Effector memory CD4-positive, alpha-beta T cell (primary cell): ENCODE data around the gene COLEC12.

Source experiments
- DNase-seq, 3 donors: peaks; one replicate each; pipeline ENCODE4 v3.0.0-alpha.2; 2020
- H3K27ac ChIP-seq: 2 replicates; pipeline ENCODE4 v1.7.0; 2013; ENCODE audit warnings: mild to moderate bottlenecking, low read length, moderate library complexity; ENCODE audit not compliant: insufficient read depth, poor library complexity, severe bottlenecking
- H3K27me3 ChIP-seq: replicated peaks from 2 replicates; pipeline ENCODE4 v1.7.0; 2013; ENCODE audit warnings: mild to moderate bottlenecking, low read length; ENCODE audit not compliant: insufficient read depth, control insufficient read depth, poor library complexity, severe bottlenecking
- H3K36me3 ChIP-seq: 2 replicates; pipeline ENCODE4 v1.7.0; 2013; ENCODE audit warnings: mild to moderate bottlenecking, low read length, moderate library complexity; ENCODE audit not compliant: control insufficient read depth, insufficient read depth
- H3K4me1 ChIP-seq: 2 replicates; pipeline ENCODE4 v1.7.0; 2013; ENCODE audit warnings: low read length, mild to moderate bottlenecking; ENCODE audit not compliant: control insufficient read depth, insufficient read depth, poor library complexity, severe bottlenecking
- H3K4me3 ChIP-seq: 2 replicates; pipeline ENCODE4 v1.7.0; 2013; ENCODE audit warnings: low read length, low read depth, mild to moderate bottlenecking; ENCODE audit not compliant: insufficient read depth, poor library complexity, severe bottlenecking
- H3K9me3 ChIP-seq: 2 replicates; pipeline ENCODE4 v1.7.0; 2013; ENCODE audit warnings: mild to moderate bottlenecking, low read length, moderate library complexity; ENCODE audit not compliant: control insufficient read depth

The COLEC12 gene

DNA sequence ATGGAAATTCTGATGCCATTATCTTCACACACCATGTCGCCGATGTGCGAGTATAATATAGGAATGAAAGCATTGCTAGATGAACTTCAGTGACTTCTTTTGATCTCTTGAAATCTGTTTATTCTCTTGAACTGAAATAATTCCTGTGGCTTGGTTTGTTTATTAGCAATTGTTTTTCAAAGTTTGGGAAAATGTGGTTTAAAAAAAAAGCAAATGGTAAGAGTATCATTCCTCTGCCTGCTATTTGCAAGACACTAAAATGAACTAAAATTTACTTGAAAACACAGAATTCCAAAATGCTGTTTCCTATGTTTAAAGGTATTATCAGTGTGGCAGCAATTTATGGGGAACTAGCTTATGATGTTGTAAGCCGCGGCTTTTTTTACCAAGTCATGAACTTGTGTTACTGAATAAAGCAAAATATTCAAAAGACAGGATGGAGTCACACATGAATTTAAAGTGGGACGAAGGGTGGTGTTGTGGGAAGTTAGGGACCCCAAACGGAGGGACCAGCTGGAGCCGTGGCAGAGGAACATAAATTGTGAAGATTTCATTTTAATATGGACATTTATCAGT lies 96.4 kb downstream of the COLEC12 start:
- H3K27me3 ChIP-seq = no peaks in the 10 kb centered on the region
- no peaks in the 10 kb centered on the region for H3K36me3 ChIP-seq
- H3K4me3 ChIP-seq = no peak overlapping the region
- H3K4me1 ChIP-seq = no peaks in the 10 kb centered on the region
- H3K9me3 ChIP-seq = no peaks in the 10 kb centered on the region
- DNase-seq = no peak
- no peak overlapping the region for H3K27ac ChIP-seq

DNA sequence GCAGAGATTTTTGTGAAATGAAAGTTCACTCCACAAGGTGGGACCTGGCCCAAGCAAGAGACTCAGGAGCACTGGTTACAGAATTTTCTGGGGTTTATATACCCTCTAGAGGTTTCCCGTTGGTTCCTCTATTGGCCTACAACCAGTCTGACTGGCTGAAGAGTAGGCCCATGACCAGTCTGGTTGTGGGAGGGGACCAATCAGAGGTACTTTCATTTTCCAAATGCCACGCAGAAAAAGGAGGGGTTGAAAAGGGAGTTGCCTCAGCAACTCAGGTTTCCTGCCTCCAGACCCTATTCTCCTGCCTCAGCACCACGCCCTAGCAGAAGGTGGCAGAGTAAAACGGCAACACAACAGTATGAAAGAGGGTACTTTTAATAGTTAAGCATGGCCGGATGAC lies 98.4 kb downstream of the COLEC12 start:
- no peaks in the 10 kb centered on the region for H3K9me3 ChIP-seq
- no peak overlapping the region for H3K4me3 ChIP-seq
- DNase-seq = no peak
- H3K27ac ChIP-seq = no peak overlapping the region
- no peaks in the 10 kb centered on the region for H3K4me1 ChIP-seq
- no peaks in the 10 kb centered on the region for H3K27me3 ChIP-seq
- H3K36me3 ChIP-seq = no peaks in the 10 kb centered on the region

DNA sequence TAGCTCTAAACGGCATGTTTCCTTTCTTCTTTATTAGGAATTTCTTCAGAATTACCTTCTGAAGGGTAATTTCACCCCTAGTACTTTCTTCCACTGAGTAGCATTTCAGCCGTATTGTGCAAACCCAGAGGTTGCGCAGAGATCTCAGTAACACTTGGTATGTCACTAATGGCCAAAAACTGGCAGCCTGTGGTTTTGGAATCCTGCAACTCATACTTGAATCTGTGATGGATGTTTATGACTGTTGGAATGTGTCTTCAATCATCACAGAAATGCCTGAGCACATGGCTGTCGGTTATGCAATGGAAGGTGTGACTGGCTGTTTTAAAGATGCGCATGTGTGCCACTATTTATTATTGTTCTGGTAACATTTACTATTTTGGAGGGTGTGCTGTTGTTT lies 100.0 kb downstream of the COLEC12 start:
- DNase-seq = no peak
- H3K4me1 ChIP-seq = no peaks in the 10 kb centered on the region
- no peaks in the 10 kb centered on the region for H3K36me3 ChIP-seq
- H3K27ac ChIP-seq = no peak overlapping the region
- no peaks in the 10 kb centered on the region for H3K9me3 ChIP-seq
- H3K4me3 ChIP-seq = no peak overlapping the region
- H3K27me3 ChIP-seq = no peaks in the 10 kb centered on the region

DNA sequence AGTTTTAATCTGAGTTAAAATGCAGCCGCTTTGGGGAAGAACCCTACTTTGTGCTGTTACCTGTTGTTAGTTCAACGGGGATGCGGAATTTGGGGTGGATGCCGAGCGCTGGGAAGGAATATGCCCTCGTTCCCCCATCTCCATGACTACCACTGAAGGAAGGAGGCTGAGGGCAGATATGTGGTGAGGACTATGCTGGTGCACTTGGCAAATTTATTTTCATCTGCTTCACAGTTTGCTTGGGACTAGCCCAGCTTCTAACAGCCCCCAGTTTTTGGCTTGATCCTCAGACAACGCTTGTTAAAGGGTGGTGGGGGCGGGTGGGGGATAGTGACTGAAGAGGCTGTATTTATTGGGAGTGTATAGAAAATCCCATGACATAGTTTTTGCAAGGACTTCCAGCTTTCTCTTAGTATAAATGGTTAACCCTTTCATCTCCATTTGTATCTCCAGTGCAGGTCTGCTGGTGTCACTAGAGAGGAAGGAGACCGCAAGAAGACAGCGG lies 100.8 kb downstream of the COLEC12 start:
- Histone ChIP-seq H3K4me3 (no peak overlapping the region), H3K36me3 (no peaks in the 10 kb centered on the region), H3K27me3 (no peaks in the 10 kb centered on the region), H3K27ac (no peak overlapping the region), H3K4me1 (no peaks in the 10 kb centered on the region), H3K9me3 (no peaks in the 10 kb centered on the region)
- no peak for DNase-seq

DNA sequence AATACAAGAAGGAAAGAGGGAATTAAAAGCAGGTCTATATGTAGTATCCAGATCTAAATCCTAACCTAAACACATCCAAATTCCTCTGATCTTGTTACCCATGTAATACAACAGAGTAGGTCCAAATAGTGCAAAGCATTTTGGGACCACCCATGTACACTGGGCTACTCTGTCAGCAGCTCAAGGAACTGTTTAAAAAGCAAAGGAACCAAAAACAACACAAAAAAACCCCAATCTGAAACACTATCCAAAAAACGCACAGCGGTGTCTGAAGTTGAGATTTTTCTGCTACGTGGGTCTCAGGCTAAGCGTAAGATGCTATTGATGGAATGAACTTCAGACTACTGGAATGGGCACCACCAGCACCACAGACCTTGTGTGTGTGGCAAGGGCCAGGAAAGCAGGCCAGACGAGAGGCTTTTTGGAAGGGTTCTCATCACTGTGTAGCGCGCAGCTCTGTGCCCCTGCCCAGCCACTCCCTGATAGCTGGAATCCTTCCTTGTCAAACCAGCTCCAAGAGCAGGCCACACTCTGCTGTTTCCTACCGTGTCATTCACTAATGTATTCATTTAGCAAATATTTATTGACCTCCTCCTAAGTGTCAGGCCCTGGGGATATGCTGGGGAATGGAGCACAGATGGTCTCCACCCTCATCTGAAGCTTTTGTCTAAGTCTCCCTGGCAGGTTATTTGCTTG lies 101.4 kb downstream of the COLEC12 start:
- Histone ChIP-seq H3K27ac (no peak overlapping the region), H3K36me3 (no peaks in the 10 kb centered on the region)

DNA sequence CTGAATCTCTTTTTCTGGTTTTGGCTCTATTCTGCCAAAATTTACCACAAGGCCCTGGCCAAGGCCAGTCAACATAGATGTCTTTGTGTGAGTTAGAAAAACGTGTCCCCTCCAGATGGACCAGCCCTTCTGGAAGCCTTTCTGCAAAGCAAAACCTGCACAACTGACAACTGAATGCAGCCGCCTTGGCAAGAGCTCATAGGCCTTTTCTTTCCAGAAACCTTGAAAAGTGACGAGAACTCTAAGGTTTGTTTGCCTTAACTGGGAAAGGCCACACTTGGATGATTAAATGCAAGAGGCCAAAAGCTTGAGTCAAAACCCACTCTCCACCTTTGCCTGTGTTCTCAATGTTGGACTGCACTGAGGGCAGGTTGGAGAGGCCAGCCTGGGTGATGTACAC lies 103.9 kb downstream of the COLEC12 start:
- no peaks in the 10 kb centered on the region for H3K36me3 ChIP-seq
- no peak overlapping the region for H3K4me3 ChIP-seq
- H3K27me3 ChIP-seq = no peaks in the 10 kb centered on the region
- H3K4me1 ChIP-seq = no peaks in the 10 kb centered on the region
- no peak for DNase-seq
- no peaks in the 10 kb centered on the region for H3K9me3 ChIP-seq
- H3K27ac ChIP-seq = no peak overlapping the region

More for the DNA sequence above, 101.4 kb downstream of the COLEC12 start:
- Histone ChIP-seq H3K27me3 (no peaks in the 10 kb centered on the region), H3K4me3 (no peak overlapping the region), H3K9me3 (no peaks in the 10 kb centered on the region), H3K4me1 (no peaks in the 10 kb centered on the region)
- no peak for DNase-seq

DNA sequence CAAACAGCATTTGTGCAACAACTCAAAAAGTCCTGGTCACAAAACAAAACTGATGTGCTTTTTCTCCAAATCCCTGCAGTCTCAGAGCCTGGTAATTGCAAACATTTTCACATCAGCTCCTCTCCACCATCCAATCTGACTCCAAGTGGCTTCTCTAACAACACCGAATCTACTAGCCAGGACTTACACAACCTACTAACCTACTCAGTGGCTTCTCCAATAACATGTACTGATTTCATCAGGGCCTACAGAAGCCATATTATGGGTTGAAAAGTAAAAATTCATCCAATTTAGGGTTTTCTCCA lies 104.3 kb downstream of the COLEC12 start:
- Histone ChIP-seq H3K4me3 (no peak overlapping the region), H3K27ac (no peak overlapping the region), H3K36me3 (no peaks in the 10 kb centered on the region), H3K27me3 (no peaks in the 10 kb centered on the region), H3K4me1 (no peaks in the 10 kb centered on the region), H3K9me3 (no peaks in the 10 kb centered on the region)
- DNase-seq = no peak

DNA sequence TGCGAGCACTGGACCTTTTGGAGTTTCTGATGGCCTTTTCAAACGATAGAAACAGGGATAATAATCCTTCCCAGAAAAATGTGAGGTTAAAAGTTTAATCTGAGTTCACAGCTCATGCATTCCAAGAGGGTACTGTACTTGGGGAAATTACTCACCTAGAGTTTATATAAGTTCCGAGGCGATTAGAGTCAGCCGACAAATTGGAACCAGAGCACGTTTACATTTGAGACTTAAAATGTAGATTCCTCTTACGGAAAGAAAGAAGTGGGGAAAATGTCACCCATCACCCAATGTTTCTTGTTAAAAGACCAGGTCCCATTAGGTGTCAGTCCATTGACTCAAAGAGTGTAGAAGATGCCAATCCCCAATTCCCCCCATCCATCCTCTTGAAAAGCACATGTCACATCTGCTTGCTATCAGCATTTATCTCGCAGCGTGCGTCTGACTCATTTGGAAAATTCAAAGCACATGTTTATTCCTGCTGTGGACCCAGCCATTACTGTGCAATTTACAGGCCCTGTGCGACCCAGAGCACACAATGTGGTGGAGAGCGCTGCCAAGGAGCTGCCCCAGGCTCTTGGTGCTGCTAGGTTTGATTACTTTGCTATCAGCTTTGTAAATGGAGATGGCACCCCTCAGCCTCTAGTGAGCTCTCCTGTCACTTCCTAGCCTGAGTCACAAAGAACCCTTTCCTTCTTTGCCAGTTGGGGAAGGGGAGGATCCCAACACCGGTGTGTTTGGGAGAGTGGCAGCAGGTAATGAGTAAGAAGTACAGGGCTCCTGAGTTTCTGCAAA lies 104.8 kb downstream of the COLEC12 start:
- Histone ChIP-seq H3K4me3 (no peak overlapping the region), H3K27me3 (no peaks in the 10 kb centered on the region), H3K36me3 (no peaks in the 10 kb centered on the region), H3K9me3 (no peaks in the 10 kb centered on the region), H3K4me1 (no peaks in the 10 kb centered on the region), H3K27ac (no peak overlapping the region)
- DNase-seq = no peak

DNA sequence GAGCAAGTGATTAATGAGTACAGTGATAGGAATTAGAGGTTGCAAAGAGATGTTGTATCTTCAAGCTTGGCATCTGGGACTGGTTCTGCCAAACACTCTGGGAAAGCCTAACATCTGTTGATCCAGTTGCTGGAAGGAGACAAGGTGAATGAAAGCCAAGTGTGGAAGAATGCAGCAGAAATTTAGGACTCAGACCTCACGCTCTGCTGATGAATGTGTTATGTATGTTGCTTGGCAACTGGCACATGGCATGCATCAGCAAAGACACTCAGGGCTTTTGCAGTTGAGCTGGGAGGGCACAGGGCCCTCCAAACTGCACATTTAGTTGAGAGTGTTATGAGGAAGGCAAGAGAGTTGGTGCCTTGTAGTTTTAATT lies 105.5 kb downstream of the COLEC12 start:
- Histone ChIP-seq H3K4me1 (no peaks in the 10 kb centered on the region), H3K27me3 (no peaks in the 10 kb centered on the region), H3K9me3 (no peaks in the 10 kb centered on the region), H3K27ac (no peak overlapping the region), H3K36me3 (no peaks in the 10 kb centered on the region), H3K4me3 (no peak overlapping the region)
- no peak for DNase-seq
